ENCODE measurements around the gene TTC28.

Gene TTC28

GRCh38 chr22:28132466-28132865, 547.2 kb downstream of the TTC28 start:
- H3K9me3 ChIP-seq (ENCODE audit: control insufficient read depth, insufficient read depth, low read depth, low read length): no peaks in the 10 kb centered on the region
- ChIA-PET CTCF (interaction anchor here (1.7 kb wide), 1 partner anchor 20 kb away, joined by 6 read pairs; no protein-coding TSS in a partner anchor), POLR2A (interaction anchor here (0.6 to 1.0 kb wide), 2 partner anchors 35 to 61 kb away, joined by 3 to 4 read pairs; no protein-coding TSS in a partner anchor)
- H3K4me3 ChIP-seq (ENCODE audit: low read depth, low read length): no peak overlapping the region
- H3K36me3 ChIP-seq (ENCODE audit: control insufficient read depth in 2 of 2, insufficient read depth in 1 of 2, low read length in 2 of 2): no peaks in the 10 kb centered on the region
- TF ChIP-seq ZSCAN16 (tag by site-specific recombination; IDR thresholded peaks at IDR 0.05): no peak
- TF ChIP-seq ZNF677 (tag by site-specific recombination; IDR thresholded peaks at IDR 0.05): no peak
- TF ChIP-seq ZNF174 (tag by site-specific recombination; IDR thresholded peaks at IDR 0.05): no peak
- no peak for TF ChIP-seq ZSCAN18 (tag by site-specific recombination; IDR thresholded peaks at IDR 0.05)
- TF ChIP-seq IKZF3 (tag by site-specific recombination; IDR thresholded peaks at IDR 0.05): no peak
- no peak for TF ChIP-seq RBAK (tag by site-specific recombination; IDR thresholded peaks at IDR 0.05)
- no peak for TF ChIP-seq ZNF610 (tag by site-specific recombination; IDR thresholded peaks at IDR 0.05; ENCODE audit: borderline replicate concordance)
- no peak for TF ChIP-seq ZNF280C (tag by site-specific recombination; IDR thresholded peaks at IDR 0.05)
- TF ChIP-seq PRDM4 (tag by site-specific recombination; IDR thresholded peaks at IDR 0.05): no peak
- TF ChIP-seq ZNF658 (tag by site-specific recombination; IDR thresholded peaks at IDR 0.05): no peak
- TF ChIP-seq FEZF1 (tag by site-specific recombination; IDR thresholded peaks at IDR 0.05): no peak
- no peak for TF ChIP-seq ZNF747 (tag by site-specific recombination; IDR thresholded peaks at IDR 0.05)
- no peak for TF ChIP-seq TCF7L2 (IDR thresholded peaks at IDR 0.05; ENCODE audit: borderline replicate concordance, low read depth, low read length)
- no peak for TF ChIP-seq ZNF175 (tag by site-specific recombination; IDR thresholded peaks at IDR 0.05)
- no peak for TF ChIP-seq ZNF639 (tag by site-specific recombination; IDR thresholded peaks at IDR 0.05)
- no peak for TF ChIP-seq HOXD13 (CRISPR knock-in tag; IDR thresholded peaks at IDR 0.05; ENCODE audit: borderline replicate concordance)
- TF ChIP-seq ZNF707 (tag by site-specific recombination; IDR thresholded peaks at IDR 0.05): no peak
- no peak for TF ChIP-seq ZBTB6 (tag by site-specific recombination; IDR thresholded peaks at IDR 0.05)
- H3K27ac ChIP-seq (ENCODE audit: extremely low read depth, low read depth, low read length): no peak overlapping the region
- H3K4me1 ChIP-seq (ENCODE audit: control insufficient read depth, insufficient read depth, low read length): no peaks in the 10 kb centered on the region

Measured in HEK293 (cell line).